HepG2 (cell line): ENCODE measurements around the gene PRDX5. TPM values are rescaled to one million over a fixed set of nuclear protein-coding genes. Genes with fewer than 3 reads are reported as not detected.

ENCODE experiments used
- ATAC-seq: fragments of 200-7000 bp; cut with Tn5 transposase; 3 replicates; pipeline ENCODE4 v1.9.1; 2020; ENCODE audit warnings: mild to moderate bottlenecking, moderate library complexity
- BruUV-seq: library from RNA; stranded (reverse); fragments of 400-500 nt; replicated peaks from 2 replicates; lab custom pipeline; 2021; lab: Mats Ljungman, UMichigan
- CTCF ChIA-PET: fragments of 300-600 bp; formaldehyde crosslinking; extraction: SDS; loops from one replicate; lab custom pipeline; 2021; ENCODE audit warnings: low total read pairs, inconsistent platforms, low intra/inter-chr PET ratio; lab: Yijun Ruan, JAX
- POLR2A ChIA-PET: fragments of 350-600 bp; sonication (Branson Sonifier 250); formaldehyde crosslinking; loops from one replicate; lab custom pipeline; 2020; ENCODE audit warnings: antibody characterized with exemption, inconsistent platforms; lab: Yijun Ruan, JAX
- DNase-seq: peaks from one replicate; pipeline ENCODE4 v3.0.0-alpha.2; 2015; ENCODE audit warnings: low spot score
- FAIRE-seq: peaks from 3 replicates; lab custom pipeline; 2011; peaks lifted over from hg19 to GRCh38; lab: Jason Lieb, UNC
- H2AFZ ChIP-seq: one replicate; pipeline ENCODE4 v1.6.1; 2011; ENCODE audit warnings: low read length, inconsistent platforms
- H3K27ac ChIP-seq: fragments of 300-600 bp; 3 replicates; pipeline ENCODE4 v1.8.0; 2011; ENCODE audit warnings: mixed run types, mild to moderate bottlenecking, mixed read lengths, low read length, inconsistent platforms; ENCODE audit not compliant: insufficient read depth; ENCODE audit errors: extremely low read length
- H3K27me3 ChIP-seq, 2 experiments: fragments of 200-600 bp in 1 of 2; 2 replicates in 1 of 2; 3 replicates in 1 of 2; pipeline versions ENCODE4 v1.6.0 to v1.8.0; 2011; ENCODE audit warnings: low read length in 2 of 2, mild to moderate bottlenecking in 2 of 2, moderate library complexity in 2 of 2, inconsistent platforms in 1 of 2; ENCODE audit not compliant: insufficient read depth in 2 of 2, control insufficient read depth in 1 of 2
- H3K36me3 ChIP-seq, 2 experiments: fragments of 200-600 bp in 1 of 2; replicated peaks in 1 of 2; 2 replicates in 1 of 2; 3 replicates in 1 of 2; pipeline versions ENCODE4 v1.5.1 to v1.8.0; 2011; ENCODE audit warnings: low read length in 2 of 2, inconsistent platforms in 1 of 2; ENCODE audit not compliant: insufficient read depth in 2 of 2, control insufficient read depth in 1 of 2
- H3K4me1 ChIP-seq: 2 replicates; pipeline ENCODE4 v1.5.1; 2012; ENCODE audit warnings: low read length, inconsistent platforms; ENCODE audit not compliant: insufficient read depth
- H3K4me2 ChIP-seq: 2 replicates; pipeline ENCODE4 v1.6.0; 2011; ENCODE audit warnings: low read depth, low read length, inconsistent platforms
- H3K4me3 ChIP-seq, 3 experiments: fragments of 200-600 bp in 1 of 3; sonication (generic), shearing (Covaris generic) in 1 of 3; replicated peaks in 1 of 3; 2 replicates each; pipeline ENCODE4 v1.5.1; 2011 to 2016; ENCODE audit warnings: low read length in 3 of 3, inconsistent platforms in 2 of 3, low read depth in 2 of 3, mild to moderate bottlenecking in 2 of 3, control low read depth in 1 of 3, mixed read lengths in 1 of 3; ENCODE audit not compliant: insufficient read depth in 1 of 3
- H3K79me2 ChIP-seq: one replicate; pipeline ENCODE4 v1.6.1; 2011; ENCODE audit warnings: low read length, inconsistent platforms; ENCODE audit not compliant: insufficient read depth
- H3K9ac ChIP-seq: 2 replicates; pipeline ENCODE4 v1.6.0; 2011; ENCODE audit warnings: mild to moderate bottlenecking, low read depth, low read length, inconsistent platforms; ENCODE audit not compliant: insufficient read depth
- H3K9me3 ChIP-seq: 2 replicates; pipeline ENCODE4 v1.5.1; 2012; ENCODE audit warnings: mild to moderate bottlenecking, low read length
- H4K20me1 ChIP-seq: 2 replicates; pipeline ENCODE4 v1.6.0; 2011; ENCODE audit warnings: inconsistent platforms, mild to moderate bottlenecking, low read length, moderate library complexity; ENCODE audit not compliant: insufficient read depth
- ATF6 ChIP-seq: sonication (generic); formaldehyde crosslinking; conservative IDR thresholded peaks from 2 replicates; pipeline ENCODE4 v1.4.0; 2020; ENCODE audit warnings: missing genetic modification reagents
- CCDC6 ChIP-seq: sonication (generic); formaldehyde crosslinking; IDR thresholded peaks from 2 replicates; pipeline ENCODE4 v1.8.1; 2022; ENCODE audit warnings: mild to moderate bottlenecking, missing genetic modification reagents, moderate library complexity
- DMAP1 ChIP-seq: IDR thresholded peaks from 2 replicates; pipeline ENCODE4 v1.6.1; 2016
- ELF4 ChIP-seq: sonication (generic); formaldehyde crosslinking; IDR thresholded peaks from 2 replicates; pipeline ENCODE4 v1.5.0; 2020; ENCODE audit warnings: missing genetic modification reagents, mild to moderate bottlenecking, moderate library complexity, borderline replicate concordance
- EZH2 ChIP-seq: conservative IDR thresholded peaks from 2 replicates; pipeline ENCODE4 v1.6.1; 2012; ENCODE audit warnings: mild to moderate bottlenecking, low read depth, low read length, moderate library complexity
- HNRNPLL ChIP-seq: fragments of 200-400 bp; formaldehyde crosslinking; IDR thresholded peaks from 2 replicates; pipeline ENCODE4 v1.6.1; 2017; ENCODE audit warnings: mild to moderate bottlenecking, low read depth, low read length; ENCODE audit not compliant: poor library complexity, severe bottlenecking
- PCBP1 ChIP-seq: fragments of 200-400 bp; formaldehyde crosslinking; IDR thresholded peaks from 2 replicates; pipeline ENCODE4 v1.6.1; 2017; ENCODE audit warnings: mild to moderate bottlenecking, low read depth, low read length, borderline replicate concordance
- REL ChIP-seq: sonication (generic); formaldehyde crosslinking; conservative IDR thresholded peaks from 2 replicates; pipeline ENCODE4 v1.8.0; 2022; ENCODE audit warnings: mild to moderate bottlenecking, missing genetic modification reagents, moderate library complexity
- SP5 ChIP-seq: IDR thresholded peaks from 2 replicates; pipeline ENCODE4 v1.6.1; 2016; ENCODE audit warnings: low read depth, borderline replicate concordance
- XRCC5 ChIP-seq: fragments of 200-400 bp; formaldehyde crosslinking; optimal IDR thresholded peaks from 2 replicates; pipeline ENCODE3; 2017; ENCODE audit warnings: mild to moderate bottlenecking, low read length
- YEATS4 ChIP-seq: sonication (generic); formaldehyde crosslinking; IDR thresholded peaks from 2 replicates; pipeline ENCODE4 v1.4.0; 2020; ENCODE audit warnings: missing genetic modification reagents, borderline replicate concordance
- ZFAT ChIP-seq: sonication (generic); formaldehyde crosslinking; conservative IDR thresholded peaks from 2 replicates; pipeline ENCODE4 v1.8.1; 2023; ENCODE audit warnings: missing genetic modification reagents, inconsistent platforms
- ZMYM2 ChIP-seq: sonication (generic); formaldehyde crosslinking; IDR thresholded peaks from 2 replicates; pipeline ENCODE4 v1.8.0; 2022; ENCODE audit warnings: mild to moderate bottlenecking, missing genetic modification reagents
- ZNF274 ChIP-seq: sonication (generic); formaldehyde crosslinking; IDR thresholded peaks from 2 replicates; pipeline ENCODE4 v1.5.1; 2020; ENCODE audit warnings: mild to moderate bottlenecking, missing genetic modification reagents
- ZNF446 ChIP-seq: sonication (generic); formaldehyde crosslinking; IDR thresholded peaks from 2 replicates; pipeline ENCODE4 v1.5.0; 2020; ENCODE audit warnings: mild to moderate bottlenecking, missing genetic modification reagents
- ZNF530 ChIP-seq: sonication (generic); formaldehyde crosslinking; IDR thresholded peaks from 2 replicates; pipeline ENCODE4 v1.5.0; 2020; ENCODE audit warnings: low read depth, mild to moderate bottlenecking, missing genetic modification reagents
- ZNF703 ChIP-seq: sonication (generic); formaldehyde crosslinking; IDR thresholded peaks from 2 replicates; pipeline ENCODE4 v1.5.1; 2020; ENCODE audit warnings: missing genetic modification reagents, mild to moderate bottlenecking, moderate library complexity, borderline replicate concordance
- ZNF776 ChIP-seq: sonication (generic); formaldehyde crosslinking; IDR thresholded peaks from 2 replicates; pipeline ENCODE4 v1.4.0; 2020; ENCODE audit warnings: mild to moderate bottlenecking, missing genetic modification reagents
- ZNF792 ChIP-seq: IDR thresholded peaks from 2 replicates; pipeline ENCODE4 v1.6.1; 2016
- WGBS: methylation state at CpG from one replicate; pipeline ENCODE4 v1.1.6; 2017; ENCODE audit warnings: low lambda C conversion rate; 5-methylcytosine and 5-hydroxymethylcytosine counted together
- in situ Hi-C: cut with HindIII; loops from 2 replicates; pipeline ENCODE4 v1.10.0; 2017; ENCODE audit warnings: low pct_unique_long_range_greater_than_20kb; ENCODE audit not compliant: extremely low pct_ligation_motif_present
- intact Hi-C: fragments of 100-400 bp; cut with micrococcal nuclease; formaldehyde crosslinking; loops from one replicate; pipeline ENCODE4 v1.10.0; 2022; ENCODE audit not compliant: unreplicated experiment
- polyA plus RNA-seq, 8 experiments: library from polyadenylated mRNA; depleted of rRNA in 3 of 8; stranded (reverse) in 7 of 8; unstranded in 1 of 8; fragments of >200 nt; fragmentation: Illumina TruSeq in 4 of 8; extraction: Trizol in 4 of 8; gene quantifications; 2 replicates each; pipeline versions ENCODE4 v1.2.1 to v1.2.3, GENCODE V29; 2011 to 2016; ENCODE audit warnings: low read depth in 4 of 8, missing spikeins in 1 of 8, mixed read lengths in 1 of 8; ENCODE audit not compliant: insufficient read depth in 1 of 8
- total RNA-seq, 5 experiments: library from RNA; depleted of rRNA; stranded (reverse); fragments of >200 nt; fragmentation: Illumina TruSeq; extraction: Trizol; gene quantifications; 2 replicates each; pipeline ENCODE4 v1.2.3, GENCODE V29; 2016; ENCODE audit warnings: low read depth in 1 of 5
- TF ChIP-seq, protein P1 (sequence below): sonication (generic); formaldehyde crosslinking; IDR thresholded peaks from 2 replicates; pipeline ENCODE4 v1.5.1; 2020; ENCODE audit warnings: missing genetic modification reagents, mild to moderate bottlenecking, borderline replicate concordance

Gene PRDX5
- total and polyA plus RNA-seq, 2 of the 13 experiments (the other 11 are each of a cell fraction or from before 2014, with no cell fraction given) = 215 to 311 TPM

GRCh38 chr11:64299847-64300648 lies 17.9 kb upstream of the PRDX5 start, which contains the start of gene CATSPERZ:
Gene CATSPERZ, plus strand, starts transcription at chr11:64300358. Its CDS starts 53 bp downstream, at chr11:64300411.
- intact Hi-C loops = loop anchor here (5.0 to 10.0 kb wide), 2 partner anchors 53 to 115 kb away; partner anchors contain the start of genes PPP1R14B and STIP1
- Histone ChIP-seq H2AFZ (no peak within 1 kb of the TSS), H4K20me1 (0 out of 2 replicates have a peak, but pooled peaks cover 5% of the 10 kb centered on the region), H3K4me1 (peaks cover 43% of the 10 kb centered on the region), H3K9ac (peak within 1 kb of the TSS; percentile 27; the same call in 1 of the 2 replicates), H3K79me2 (no peaks in the 10 kb centered on the region), H3K4me2 (peak within 1 kb of the TSS; percentile 84), H3K36me3 (no peaks in the 10 kb centered on the region), H3K9me3 (no peaks in the 10 kb centered on the region), H3K27me3 (peaks cover 22 to 58% of the 10 kb centered on the region in 2 experiments; a peak in 4 of 5 replicates), H3K4me3 (peak within 1 kb of the TSS; percentile 31 to 64 (median 46)), H3K27ac (no peak within 1 kb of the TSS)
- DNase-seq (no peak), FAIRE-seq (no peak), ATAC-seq (peak; percentile 9; the same call in 2 of the 3 replicates)
- in situ Hi-C loops = loop anchor here (5.0 kb wide), 1 partner anchor 58 kb away; the partner anchor contains the start of gene FKBP2
- WGBS = 5% methylated on average over 28 of the region's 54 CpGs
- BruUV-seq = no TSS peak
- ChIA-PET POLR2A (interaction anchor here (0.9 to 1.6 kb wide), 9 partner anchors 15 to 135 kb away, joined by 3 to 8 read pairs (median 4); partner anchors contain the start of genes BAD, PRDX5, STIP1 and TRMT112), CTCF (interaction anchor here (1.3 to 1.7 kb wide), 3 partner anchors 28 to 95 kb away, joined by 5 to 8 read pairs (median 6); no protein-coding TSS in a partner anchor)
- TF ChIP-seq ZNF703 (CRISPR knock-in tag) (0 out of 2 replicates have a peak, but pooled peaks have one; percentile 6), HNRNPLL (peak; percentile 8), ELF4 (CRISPR knock-in tag) (no peak), ZNF776 (CRISPR knock-in tag) (no peak), DMAP1 (CRISPR knock-in tag) (0 out of 2 replicates have a peak, but pooled peaks have one; percentile 1), ZMYM2 (CRISPR knock-in tag) (no peak), REL (no peak), ATF6 (CRISPR knock-in tag) (no peak), XRCC5 (no peak), PCBP1 (0 out of 2 replicates have a peak, but pooled peaks have one; percentile 46), ZNF792 (CRISPR knock-in tag) (no peak), EZH2 (peak; percentile 87; the same call in 1 of the 2 replicates), YEATS4 (CRISPR knock-in tag) (0 out of 2 replicates have a peak, but pooled peaks have one; percentile 38), ZFAT (CRISPR knock-in tag) (no peak), CCDC6 (CRISPR knock-in tag) (no peak), ZNF530 (CRISPR knock-in tag) (no peak), ZNF274 (0 out of 2 replicates have a peak, but pooled peaks have one; percentile 1), ZNF446 (0 out of 2 replicates have a peak, but pooled peaks have one; percentile 22), SP5 (CRISPR knock-in tag) (0 out of 2 replicates have a peak, but pooled peaks have one; percentile 25)
- TF ChIP-seq, protein P1, sequence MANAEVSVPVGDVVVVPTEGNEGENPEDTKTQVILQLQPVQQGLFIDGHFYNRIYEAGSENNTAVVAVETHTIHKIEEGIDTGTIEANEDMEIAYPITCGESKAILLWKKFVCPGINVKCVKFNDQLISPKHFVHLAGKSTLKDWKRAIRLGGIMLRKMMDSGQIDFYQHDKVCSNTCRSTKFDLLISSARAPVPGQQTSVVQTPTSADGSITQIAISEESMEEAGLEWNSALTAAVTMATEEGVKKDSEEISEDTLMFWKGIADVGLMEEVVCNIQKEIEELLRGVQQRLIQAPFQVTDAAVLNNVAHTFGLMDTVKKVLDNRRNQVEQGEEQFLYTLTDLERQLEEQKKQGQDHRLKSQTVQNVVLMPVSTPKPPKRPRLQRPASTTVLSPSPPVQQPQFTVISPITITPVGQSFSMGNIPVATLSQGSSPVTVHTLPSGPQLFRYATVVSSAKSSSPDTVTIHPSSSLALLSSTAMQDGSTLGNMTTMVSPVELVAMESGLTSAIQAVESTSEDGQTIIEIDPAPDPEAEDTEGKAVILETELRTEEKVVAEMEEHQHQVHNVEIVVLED = no peak
